ENCODE results near the gene REST.

The REST gene

DNA sequence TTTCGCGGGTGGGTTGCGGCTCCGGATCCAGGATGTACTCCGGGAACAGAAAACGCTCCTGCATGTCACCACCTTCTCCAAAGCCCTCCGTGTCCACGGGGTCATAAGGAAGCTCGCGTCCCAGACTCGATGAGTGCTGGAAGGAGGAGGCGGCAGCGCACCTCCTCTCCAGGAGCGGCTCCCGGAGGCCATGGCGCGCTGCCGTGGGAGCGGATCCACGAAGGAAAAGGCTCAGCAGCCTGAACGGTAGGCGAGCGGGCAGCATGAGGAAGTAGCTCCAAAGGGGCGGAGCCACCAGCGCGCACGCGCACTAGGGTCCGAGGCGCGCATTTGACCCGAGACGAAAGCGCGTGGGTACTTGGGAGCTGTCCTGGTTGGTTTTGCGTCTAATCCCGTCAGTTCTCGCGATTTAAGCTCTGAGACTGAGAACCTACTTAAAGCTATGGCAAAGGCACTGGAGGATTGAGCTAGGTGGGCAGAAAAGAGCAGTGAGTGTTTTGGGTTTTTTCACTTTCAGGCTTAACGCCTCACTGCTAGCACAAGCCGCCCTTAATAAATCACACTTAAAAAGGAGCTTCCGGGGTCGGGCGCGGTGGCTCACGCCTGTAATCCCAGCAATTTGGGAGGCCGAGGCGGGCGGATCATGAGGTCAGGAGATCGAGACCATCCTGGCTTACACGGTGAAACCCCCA lies 69.8 kb downstream of the REST start, which contains the start of gene NOA1:
Gene NOA1 (minus strand): TSS at position 286 of the 692 bp plus-strand sequence. CDS start 21 bp downstream, at position 265.
- DNase-seq (ENCODE audit: low read depth in 2 of 2) = peak; percentile 95

DNA sequence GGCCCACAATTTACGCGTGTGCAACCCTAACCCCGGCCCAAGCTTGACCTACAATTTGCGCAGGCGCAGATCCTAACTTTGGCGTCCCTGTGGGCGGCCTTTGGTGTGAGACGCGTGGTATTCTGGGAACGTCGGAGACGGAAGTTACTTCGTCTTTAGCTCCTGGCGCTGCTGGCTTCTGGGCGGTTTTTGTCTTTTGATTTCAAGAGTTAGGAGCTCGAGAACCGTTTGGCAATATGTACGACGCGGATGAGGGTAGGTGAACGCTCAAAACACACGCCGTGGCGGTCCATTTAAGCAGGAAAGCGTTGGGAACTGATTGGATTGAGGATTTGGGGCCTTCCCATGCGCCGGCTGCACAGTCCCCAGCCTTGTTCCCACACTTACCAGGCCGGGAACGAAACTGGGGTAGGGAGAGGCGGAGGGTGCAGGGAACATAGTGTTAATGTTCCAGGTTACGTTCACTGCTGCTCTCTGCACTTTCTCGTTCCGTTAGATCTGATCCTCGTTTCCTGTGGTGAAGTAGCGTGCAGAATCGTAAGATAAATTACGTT lies 71.1 kb downstream of the REST start, which contains the start of gene POLR2B:
Gene POLR2B (plus strand): TSS at position 147 of the 554 bp plus-strand sequence. CDS start 90 bp downstream, at position 237.
- peak; percentile 79 for DNase-seq (ENCODE audit: low read depth in 2 of 2)

DNA sequence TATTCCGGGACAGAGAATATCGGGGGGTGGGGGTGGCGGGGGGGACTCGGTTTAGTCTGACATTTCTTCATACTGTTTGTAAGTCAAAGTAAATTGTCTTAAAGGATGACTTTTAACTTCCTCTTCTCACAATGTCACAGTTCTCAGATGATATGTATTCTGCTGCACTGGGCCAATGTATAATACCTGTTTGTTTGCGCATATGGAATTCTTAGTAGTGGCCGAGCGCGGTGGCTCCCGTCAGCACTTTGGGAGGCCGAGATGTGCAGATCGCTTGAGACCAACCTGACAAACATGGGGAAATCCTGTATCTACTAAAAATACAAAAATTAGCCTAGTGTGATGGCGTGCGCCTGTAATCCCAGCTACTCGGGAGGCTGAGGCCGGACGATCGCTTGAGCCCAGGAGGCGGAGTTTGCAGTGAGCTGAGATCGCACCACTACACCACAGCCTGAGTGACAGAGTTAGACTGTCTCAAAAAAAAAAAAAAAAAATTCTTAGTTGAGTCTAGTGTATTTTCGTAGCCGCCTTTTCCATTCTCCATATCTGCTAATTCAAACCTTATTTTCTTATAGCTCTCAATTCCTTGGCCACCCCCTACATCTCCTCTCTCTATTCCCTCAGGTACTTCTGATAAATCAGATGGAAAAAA lies 71.8 kb downstream of the REST start:
- peak; percentile 6 to 31 for DNase-seq (ENCODE audit: low read depth in 2 of 2)

DNA sequence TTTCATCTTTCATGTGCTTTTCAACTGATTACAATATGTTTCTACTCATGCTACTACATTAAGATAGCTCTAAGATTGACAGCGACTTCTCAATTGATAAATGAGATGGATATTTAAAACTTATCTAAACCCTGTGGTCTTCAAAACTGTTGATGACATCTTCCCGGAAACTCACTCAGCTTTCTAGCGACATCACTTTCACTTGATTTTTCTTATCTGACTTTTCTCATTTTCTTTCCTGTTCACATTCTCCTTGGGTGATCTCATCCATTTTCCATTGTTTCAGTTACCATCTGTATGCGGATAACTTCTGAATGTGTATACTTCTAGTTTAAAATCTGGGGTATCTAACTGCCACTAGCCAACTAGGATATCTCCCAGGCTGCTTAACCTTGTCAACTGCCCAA lies 74.1 kb downstream of the REST start:
- no peak for DNase-seq (ENCODE audit: low read depth in 2 of 2)

DNA sequence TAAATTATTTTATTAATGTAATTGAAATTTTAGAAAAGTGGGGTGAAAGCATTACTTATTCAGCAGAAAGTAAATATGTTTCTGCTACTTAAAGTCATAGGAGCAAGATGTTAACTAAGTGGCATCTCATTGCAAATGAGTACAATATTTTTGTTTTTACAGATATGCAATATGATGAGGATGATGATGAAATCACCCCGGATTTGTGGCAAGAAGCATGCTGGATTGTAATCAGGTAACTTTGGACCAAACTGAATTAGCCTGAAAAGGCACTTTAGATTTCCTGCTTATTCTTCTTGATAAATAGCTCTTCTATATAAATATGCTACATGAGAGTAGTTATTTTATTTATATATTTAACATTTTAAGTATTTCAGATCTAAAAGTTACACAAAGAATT lies 78.5 kb downstream of the REST start:
- no peak for DNase-seq (ENCODE audit: low read depth in 2 of 2)

DNA sequence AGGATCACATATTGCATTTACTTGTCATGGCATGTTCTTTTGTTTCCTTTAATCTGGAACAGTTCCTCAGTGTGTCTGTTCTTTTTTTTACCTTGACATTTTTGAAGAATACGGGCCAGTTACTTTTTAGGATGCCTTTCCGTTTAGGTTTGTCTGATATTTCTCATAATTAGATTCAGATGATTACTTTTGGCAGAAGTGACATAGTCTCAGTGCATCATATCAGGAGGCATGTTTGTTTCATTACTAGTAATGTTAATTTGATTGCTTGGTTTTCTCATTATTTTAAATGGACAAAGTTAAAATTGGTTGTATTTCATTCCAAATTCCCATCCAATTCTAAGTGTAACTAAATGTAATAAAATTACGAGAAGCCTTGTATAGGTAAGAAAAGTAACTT lies 79.3 kb downstream of the REST start:
- DNase-seq (ENCODE audit: low read depth in 2 of 2) = no peak

DNA sequence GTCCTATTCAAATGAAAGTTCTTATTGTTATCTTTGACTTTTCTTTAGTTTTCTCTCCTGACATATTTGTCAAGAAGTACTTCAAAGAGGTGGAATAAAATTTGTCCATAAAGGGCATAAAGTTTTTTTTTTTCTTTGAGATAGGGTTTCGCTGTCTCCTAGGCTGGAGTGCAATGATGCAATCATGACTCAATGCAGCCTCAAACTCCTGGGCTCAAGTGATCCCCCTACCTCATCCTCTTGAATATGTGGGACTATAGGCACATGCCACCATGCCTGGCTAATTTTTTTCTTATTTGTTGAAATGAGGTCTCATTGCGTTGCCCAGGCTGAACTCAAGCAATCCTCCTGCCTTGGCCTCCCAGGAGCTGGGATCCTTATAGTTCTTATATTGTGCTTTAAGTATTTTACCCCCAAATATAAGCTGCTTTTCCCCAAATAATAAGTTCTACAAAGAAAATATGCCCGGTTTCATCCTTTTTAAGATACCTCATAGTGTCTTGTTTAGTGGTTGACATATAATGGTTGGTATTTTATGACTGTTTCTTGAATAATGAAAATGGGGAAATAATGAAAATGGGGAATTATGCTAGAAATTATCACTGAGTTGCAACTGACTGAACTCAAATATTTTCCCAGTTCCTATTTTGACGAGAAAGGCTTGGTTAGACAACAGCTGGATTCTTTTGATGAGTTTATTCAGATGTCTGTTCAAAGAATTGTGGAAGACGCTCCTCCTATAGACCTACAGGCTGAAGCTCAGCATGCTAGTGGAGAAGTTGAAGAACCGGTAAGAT lies 82.6 kb downstream of the REST start:
- DNase-seq (ENCODE audit: low read depth in 2 of 2) = no peak

DNA sequence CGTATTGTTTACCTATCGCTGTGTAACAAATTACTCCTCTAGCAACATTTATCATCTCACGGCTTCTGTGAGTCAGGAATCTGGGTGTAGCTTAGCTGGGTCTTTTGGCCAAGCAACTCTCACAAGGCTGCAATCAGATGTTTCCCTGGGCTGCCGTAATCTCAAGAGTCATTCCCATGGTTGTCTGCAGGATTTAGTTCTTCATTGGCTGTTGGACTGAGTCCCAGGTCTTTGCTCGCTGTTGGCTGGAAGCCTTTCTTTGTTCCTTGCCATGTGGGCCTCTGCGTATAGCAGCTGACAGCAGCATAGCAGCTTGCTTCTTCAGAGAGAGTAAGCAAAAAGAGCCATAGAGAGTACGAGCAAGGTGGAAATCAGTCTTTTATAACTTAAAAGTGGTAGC lies 87.8 kb downstream of the REST start:
- DNase-seq (ENCODE audit: low read depth in 2 of 2) = no peak

DNA sequence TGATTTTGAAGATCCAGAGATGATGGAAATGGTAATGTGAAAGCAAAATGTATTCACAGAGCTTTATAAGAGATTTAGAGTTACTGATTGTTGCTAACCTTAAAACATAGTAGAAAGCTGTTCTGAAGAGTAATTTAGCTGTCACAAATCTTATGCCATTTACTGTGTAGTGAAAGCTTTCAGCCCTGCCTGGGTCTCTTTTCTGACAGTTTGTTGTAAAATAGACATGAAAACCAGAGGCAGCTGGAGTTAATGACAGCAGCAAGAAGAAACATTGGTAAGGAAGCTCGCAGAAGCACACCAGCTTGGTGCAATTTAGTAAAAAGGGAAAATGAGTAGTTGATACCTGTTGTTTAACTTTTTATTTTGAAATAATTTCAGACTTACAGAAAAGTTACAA lies 92.1 kb downstream of the REST start:
- DNase-seq (ENCODE audit: low read depth in 2 of 2) = no peak

DNA sequence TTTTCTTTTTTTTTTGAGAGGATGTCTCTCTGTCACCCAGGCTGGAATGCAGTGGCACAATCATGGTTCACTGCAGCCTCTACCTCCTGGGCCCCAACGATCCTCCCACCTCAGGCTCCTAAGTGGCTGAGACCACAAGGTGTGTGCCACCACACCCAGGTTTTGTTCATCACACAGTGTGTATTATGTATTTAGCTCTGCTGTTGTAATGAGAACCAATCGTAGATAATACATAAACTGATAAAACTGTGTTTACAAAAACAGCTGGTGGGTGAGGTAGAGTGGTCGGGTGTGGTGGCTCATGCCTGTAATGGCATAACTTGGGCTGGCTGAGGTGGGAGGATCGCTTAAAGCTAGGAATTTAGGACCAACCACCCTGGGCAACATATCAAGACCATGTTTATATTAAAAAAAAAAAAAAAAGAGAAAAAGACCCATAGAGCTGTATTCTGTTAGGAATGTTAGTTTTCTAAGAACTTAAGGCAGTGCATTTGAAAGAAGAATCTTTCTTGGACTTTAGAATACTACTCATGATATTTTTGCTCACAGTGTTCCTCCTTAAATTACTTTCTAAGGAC lies 105.9 kb downstream of the REST start:
- DNase-seq (ENCODE audit: low read depth in 2 of 2) = no peak

Measured in activated CD8-positive, alpha-beta memory T cell treated with anti-CD3 and anti-CD28 coated beads for 4 hours (primary cell).